A549 (cell line): ENCODE data around the gene ABCC1. TPM values are rescaled to one million over a fixed set of nuclear protein-coding genes. Genes with fewer than 3 reads are reported as not detected.

Experiments used
- ATAC-seq, 2 experiments: fragments of 200-7000 bp in 1 of 2; fragments of >200 bp in 1 of 2; cut with Nextera tagmentation in 1 of 2; cut with Tn5 transposase in 1 of 2; 3 replicates each; pipeline versions ENCODE4 v1.8.0 to v1.9.1; 2018 to 2020; ENCODE audit warnings: mild to moderate bottlenecking in 1 of 2, moderate library complexity in 1 of 2
- CTCF ChIA-PET: fragments of 300-600 bp; sonication (Branson Sonifier 250); formaldehyde crosslinking; extraction: SDS; loops from one replicate; lab custom pipeline; 2021; ENCODE audit warnings: antibody characterized with exemption, inconsistent platforms; lab: Yijun Ruan, JAX
- POLR2A ChIA-PET: fragments of 350-600 bp; formaldehyde crosslinking; extraction: SDS; loops from one replicate; lab custom pipeline; 2021; ENCODE audit warnings: antibody characterized with exemption, inconsistent platforms; lab: Yijun Ruan, JAX
- DNase-seq, 2 experiments: peaks; one replicate each; pipeline versions ENCODE4 v3.0.0 to v3.0.0-alpha.2; 2011 to 2016; ENCODE audit warnings: low read depth in 1 of 2, low spot score in 1 of 2
- FAIRE-seq: peaks from 2 replicates; lab custom pipeline; 2011; peaks lifted over from hg19 to GRCh38; lab: Jason Lieb, UNC
- H3K27ac ChIP-seq, 2 experiments: fragments of >200 bp; sonication (Bioruptor Twin); formaldehyde crosslinking; 3 replicates each; pipeline ENCODE4 v1.5.1; 2016 to 2017
- H3K4me1 ChIP-seq: fragments of >200 bp; sonication (Bioruptor Twin); formaldehyde crosslinking; 3 replicates; pipeline ENCODE4 v1.6.1; 2016
- H3K4me2 ChIP-seq: fragments of >200 bp; sonication (Bioruptor Twin); formaldehyde crosslinking; 3 replicates; pipeline ENCODE4 v1.6.1; 2016
- H3K4me3 ChIP-seq: fragments of >200 bp; sonication (Bioruptor Twin); formaldehyde crosslinking; 3 replicates; pipeline ENCODE4 v1.5.1; 2016
- H3K9me3 ChIP-seq: fragments of >200 bp; sonication (Bioruptor Twin); formaldehyde crosslinking; 3 replicates; pipeline ENCODE4 v1.6.1; 2016
- CBX2 ChIP-seq: fragments of 200-600 bp; sonication (generic); IDR thresholded peaks from 2 replicates; pipeline ENCODE4 v1.6.1; 2016; ENCODE audit warnings: low read depth, mild to moderate bottlenecking, borderline replicate concordance
- EHF ChIP-seq: fragments of 250-450 bp; sonication (Bioruptor Pico); IDR thresholded peaks from 2 replicates; pipeline ENCODE4 v1.5.0; 2020; ENCODE audit warnings: mild to moderate bottlenecking
- EP300 ChIP-seq, 2 experiments: fragments of >200 bp; sonication (Bioruptor Twin); formaldehyde crosslinking; IDR thresholded peaks; 2 replicates in 1 of 2; 3 replicates in 1 of 2; pipeline ENCODE4 v1.6.1; 2016 to 2017
- ESRRA ChIP-seq: fragments of 150-350 bp; IDR thresholded peaks from 2 replicates; pipeline ENCODE4 v1.6.1; 2014; ENCODE audit warnings: mild to moderate bottlenecking, low read length, borderline replicate concordance
- FOSL2 ChIP-seq, 2 experiments: fragments of 450-650 bp in 1 of 2; fragments of >200 bp in 1 of 2; sonication (Bioruptor Twin) in 1 of 2; formaldehyde crosslinking; IDR thresholded peaks; 2 replicates each; pipeline versions ENCODE4 v1.5.0 to v1.6.1; 2016 to 2020; ENCODE audit warnings: mild to moderate bottlenecking in 1 of 2, moderate library complexity in 1 of 2
- GATA3 ChIP-seq: IDR thresholded peaks from 2 replicates; pipeline ENCODE4 v1.6.1; 2012; ENCODE audit warnings: borderline replicate concordance
- HOXA7 ChIP-seq: fragments of 250-450 bp; sonication (Bioruptor Pico); IDR thresholded peaks from 2 replicates; pipeline ENCODE4 v1.5.0; 2020; ENCODE audit warnings: mild to moderate bottlenecking, moderate library complexity
- HOXB5 ChIP-seq: fragments of 250-450 bp; sonication (Bioruptor Pico); IDR thresholded peaks from 2 replicates; pipeline ENCODE4 v1.5.0; 2020; ENCODE audit warnings: mild to moderate bottlenecking, moderate library complexity
- JUN ChIP-seq, 2 experiments: fragments of >200 bp; sonication (Bioruptor Twin); formaldehyde crosslinking; IDR thresholded peaks; 2 replicates in 1 of 2; 3 replicates in 1 of 2; pipeline ENCODE4 v1.6.1; 2016 to 2017
- JUNB ChIP-seq: fragments of >200 bp; sonication (Bioruptor Twin); formaldehyde crosslinking; IDR thresholded peaks from 2 replicates; pipeline ENCODE4 v1.6.1; 2016
- KDM1A ChIP-seq: fragments of 200-600 bp; sonication (generic); IDR thresholded peaks from 2 replicates; pipeline ENCODE4 v1.6.1; 2016; ENCODE audit warnings: low read depth, mild to moderate bottlenecking
- MAFK ChIP-seq: fragments of 450-650 bp; IDR thresholded peaks from 2 replicates; pipeline ENCODE4 v1.6.1; 2014; ENCODE audit not compliant: partially characterized antibody
- PHF8 ChIP-seq: fragments of 200-600 bp; sonication (generic); IDR thresholded peaks from 2 replicates; pipeline ENCODE4 v1.6.1; 2016; ENCODE audit warnings: low read depth, mild to moderate bottlenecking, antibody characterized with exemption, moderate library complexity, borderline replicate concordance
- RAD21 ChIP-seq, 2 experiments: fragments of >200 bp in 1 of 2; sonication (Bioruptor Twin) in 1 of 2; formaldehyde crosslinking in 1 of 2; IDR thresholded peaks in 1 of 2; conservative IDR thresholded peaks in 1 of 2; 2 replicates in 1 of 2; 3 replicates in 1 of 2; pipeline ENCODE4 v1.6.1; 2012 to 2018; ENCODE audit warnings: inconsistent platforms in 1 of 2
- RCOR1 ChIP-seq: fragments of 150-350 bp; IDR thresholded peaks from 2 replicates; pipeline ENCODE4 v1.6.1; 2014; ENCODE audit warnings: antibody characterized with exemption, low read length, low read depth
- RFX5 ChIP-seq: fragments of 450-650 bp; IDR thresholded peaks from 2 replicates; pipeline ENCODE4 v1.7.1; 2014; ENCODE audit warnings: antibody characterized with exemption, mild to moderate bottlenecking, moderate library complexity
- ZFP36 ChIP-seq: fragments of 450-650 bp; IDR thresholded peaks from 2 replicates; pipeline ENCODE4 v1.6.1; 2014; ENCODE audit warnings: borderline replicate concordance; ENCODE audit not compliant: partially characterized antibody
- WGBS: methylation state at CpG from one replicate; pipeline ENCODE4 v1.1.6; 2017; ENCODE audit errors: missing lambda C conversion rate; 5-methylcytosine and 5-hydroxymethylcytosine counted together
- polyA plus RNA-seq, 4 experiments: library from polyadenylated mRNA; depleted of rRNA in 3 of 4; stranded (reverse); fragments of >200 nt; fragmentation: RNase III in 1 of 4; extraction: RNeasy Plus Mini Kit Qiagen cat#74134 plus additional on column Dnase treatment in 1 of 4; gene quantifications; 2 replicates in 3 of 4; 3 replicates in 1 of 4; pipeline ENCODE4 v1.2.3, GENCODE V29; 2011 to 2017
- TF ChIP-seq, protein P1 (sequence below): IDR thresholded peaks from 2 replicates; pipeline ENCODE4 v1.6.1; 2012
- TF ChIP-seq, protein P2 (sequence below): fragments of 250-450 bp; sonication (Bioruptor Pico); IDR thresholded peaks from 2 replicates; pipeline ENCODE4 v1.5.0; 2020; ENCODE audit warnings: low read depth, mild to moderate bottlenecking, moderate library complexity
- TF ChIP-seq, protein P3 (sequence below): fragments of >200 bp; sonication (Bioruptor Twin); formaldehyde crosslinking; IDR thresholded peaks from 3 replicates; pipeline ENCODE4 v1.5.1; 2016

The ABCC1 gene
- polyA plus RNA-seq, 2 of the 4 experiments (the other 2 are of a cell fraction) = 56.5 to 93.8 TPM

DNA sequence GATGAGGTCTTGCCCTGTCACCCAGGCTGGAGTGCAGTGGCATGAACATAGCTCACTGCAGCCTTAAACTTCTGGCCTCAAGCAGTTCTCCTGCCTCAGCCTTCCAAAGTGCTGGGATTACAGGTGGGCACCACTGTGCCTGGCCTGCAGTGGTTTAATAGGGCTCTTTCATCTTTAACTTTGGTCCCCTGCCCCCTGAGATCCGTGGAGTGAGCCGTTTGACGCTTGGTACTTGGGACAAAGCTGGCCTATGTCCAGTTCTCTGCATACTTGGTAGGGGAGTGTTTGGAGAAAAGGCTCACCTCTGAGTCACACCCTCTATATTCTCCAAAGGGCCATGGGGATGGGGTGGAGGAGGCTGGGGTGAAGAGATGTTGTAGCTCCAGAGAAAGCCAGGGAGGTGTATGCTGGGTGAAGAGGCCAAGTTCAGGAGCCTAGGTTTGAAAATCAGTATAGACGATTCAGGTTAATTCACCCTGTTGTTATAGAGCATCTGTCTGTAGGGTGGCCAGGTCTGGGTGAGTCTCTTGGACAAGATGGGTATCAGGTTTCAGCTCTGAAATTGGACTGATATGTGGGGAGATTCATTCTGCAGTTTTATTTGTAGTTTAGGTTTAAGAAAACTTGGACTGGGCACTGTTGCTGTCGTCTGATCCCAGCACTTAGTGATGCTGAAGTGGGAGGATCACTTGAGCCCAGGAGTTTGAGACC lies 17.6 kb downstream of the ABCC1 start:
- ChIA-PET POLR2A (interaction anchor here (0.7 to 2.1 kb wide), 12 partner anchors 9 to 92 kb away, joined by 3 to 13 read pairs (median 6); partner anchors contain the start of gene CEP20), CTCF (interaction anchor here (0.6 to 2.8 kb wide), 13 partner anchors 9 to 201 kb away, joined by 3 to 11 read pairs (median 3); no protein-coding TSS in a partner anchor)
- DNase-seq = peak; percentile 92 to 94
- H3K4me1 ChIP-seq = peaks cover 66% of the 10 kb centered on the region
- H3K4me3 ChIP-seq = no peak overlapping the region
- H3K9me3 ChIP-seq = peaks cover 32% of the 10 kb centered on the region
- WGBS = 3% methylated on average over 5 of the region's 5 CpGs
- TF ChIP-seq EHF (CRISPR knock-in tag) (no peak), EP300 (IDR thresholded peaks at IDR 0.05) (peak in 1 of 2 experiments; percentile 43; a peak in 2 of 5 replicates), CBX2 (no peak), JUN (IDR thresholded peaks at IDR 0.05) (peak; percentile 27 to 54; a peak in 3 of 5 replicates), RAD21 (conservative IDR thresholded peaks at IDR 0.05 in 1 of 2, IDR thresholded peaks at IDR 0.05 in 1 of 2) (peak in 1 of 2 experiments; percentile 26; a peak in 3 of 5 replicates), GATA3 (peak; percentile 48; the same call in 1 of the 2 replicates), HOXB5 (no peak), JUNB (peak; percentile 58; the same call in 1 of the 2 replicates), FOSL2 (IDR thresholded peaks at IDR 0.05) (no peak), FOSL2 (CRISPR knock-in tag; IDR thresholded peaks at IDR 0.05) (peak; percentile 86), KDM1A (no peak), PHF8 (no peak), ESRRA (no peak), ZFP36 (no peak), RFX5 (no peak), HOXA7 (CRISPR knock-in tag) (no peak)
- TF ChIP-seq, protein P1, sequence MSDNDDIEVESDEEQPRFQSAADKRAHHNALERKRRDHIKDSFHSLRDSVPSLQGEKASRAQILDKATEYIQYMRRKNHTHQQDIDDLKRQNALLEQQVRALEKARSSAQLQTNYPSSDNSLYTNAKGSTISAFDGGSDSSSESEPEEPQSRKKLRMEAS = peak; percentile 43; the same call in 1 of the 2 replicates
- TF ChIP-seq, protein P2, sequence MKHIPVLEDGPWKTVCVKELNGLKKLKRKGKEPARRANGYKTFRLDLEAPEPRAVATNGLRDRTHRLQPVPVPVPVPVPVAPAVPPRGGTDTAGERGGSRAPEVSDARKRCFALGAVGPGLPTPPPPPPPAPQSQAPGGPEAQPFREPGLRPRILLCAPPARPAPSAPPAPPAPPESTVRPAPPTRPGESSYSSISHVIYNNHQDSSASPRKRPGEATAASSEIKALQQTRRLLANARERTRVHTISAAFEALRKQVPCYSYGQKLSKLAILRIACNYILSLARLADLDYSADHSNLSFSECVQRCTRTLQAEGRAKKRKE (CRISPR knock-in tag) = no peak
- TF ChIP-seq, protein P3, sequence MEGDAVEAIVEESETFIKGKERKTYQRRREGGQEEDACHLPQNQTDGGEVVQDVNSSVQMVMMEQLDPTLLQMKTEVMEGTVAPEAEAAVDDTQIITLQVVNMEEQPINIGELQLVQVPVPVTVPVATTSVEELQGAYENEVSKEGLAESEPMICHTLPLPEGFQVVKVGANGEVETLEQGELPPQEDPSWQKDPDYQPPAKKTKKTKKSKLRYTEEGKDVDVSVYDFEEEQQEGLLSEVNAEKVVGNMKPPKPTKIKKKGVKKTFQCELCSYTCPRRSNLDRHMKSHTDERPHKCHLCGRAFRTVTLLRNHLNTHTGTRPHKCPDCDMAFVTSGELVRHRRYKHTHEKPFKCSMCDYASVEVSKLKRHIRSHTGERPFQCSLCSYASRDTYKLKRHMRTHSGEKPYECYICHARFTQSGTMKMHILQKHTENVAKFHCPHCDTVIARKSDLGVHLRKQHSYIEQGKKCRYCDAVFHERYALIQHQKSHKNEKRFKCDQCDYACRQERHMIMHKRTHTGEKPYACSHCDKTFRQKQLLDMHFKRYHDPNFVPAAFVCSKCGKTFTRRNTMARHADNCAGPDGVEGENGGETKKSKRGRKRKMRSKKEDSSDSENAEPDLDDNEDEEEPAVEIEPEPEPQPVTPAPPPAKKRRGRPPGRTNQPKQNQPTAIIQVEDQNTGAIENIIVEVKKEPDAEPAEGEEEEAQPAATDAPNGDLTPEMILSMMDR = no peak
- H3K4me2 ChIP-seq = peak overlapping the region; percentile 80
- ATAC-seq = peak; percentile 92 to 99
- peak overlapping the region; percentile 81 to 95 for H3K27ac ChIP-seq
- no peak for FAIRE-seq

DNA sequence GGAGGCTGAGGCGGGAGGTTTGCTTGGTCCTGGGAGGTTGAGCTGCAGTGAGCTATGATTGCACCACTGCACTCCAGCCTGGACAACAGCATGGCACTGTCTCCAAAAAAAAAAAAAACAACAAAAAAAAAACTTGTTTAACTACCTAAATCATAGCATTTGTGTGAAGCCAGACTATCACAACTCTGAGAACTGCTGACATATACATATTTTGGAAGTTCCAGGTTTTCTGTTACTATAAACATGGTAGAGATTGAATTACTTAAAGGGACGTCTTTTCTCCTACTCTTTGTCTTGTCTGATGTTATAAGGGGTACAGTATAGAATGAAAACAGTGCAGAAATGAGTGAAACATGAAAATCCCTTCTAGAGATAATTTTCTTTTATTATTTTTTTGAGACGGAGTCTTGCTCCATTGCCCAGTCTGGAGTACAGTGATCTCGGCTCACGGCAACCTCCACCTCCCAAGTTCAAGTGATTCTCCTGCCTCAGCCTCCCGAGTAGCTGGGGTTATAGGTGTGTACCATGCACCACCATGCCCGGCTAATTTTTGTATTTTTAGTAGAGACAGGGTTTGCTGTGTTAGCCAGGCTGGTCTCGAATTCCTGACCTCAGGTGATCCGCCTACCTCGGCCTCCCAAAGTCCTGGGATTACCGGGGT lies 18.4 kb downstream of the ABCC1 start:
- Histone ChIP-seq H3K4me1 (peaks cover 58% of the 10 kb centered on the region), H3K4me3 (no peak overlapping the region), H3K27ac (peak overlapping the region; percentile 81 to 95)
- ChIA-PET CTCF (interaction anchor here (1.1 to 1.9 kb wide), 7 partner anchors 9 to 104 kb away, joined by 3 to 8 read pairs (median 5); no protein-coding TSS in a partner anchor), POLR2A (interaction anchor here (0.7 to 2.1 kb wide), 9 partner anchors 10 to 88 kb away, joined by 3 to 13 read pairs (median 6); partner anchors contain the start of gene CEP20)
- FAIRE-seq (no peak), ATAC-seq (no peak)
- TF ChIP-seq MAFK = peak; percentile 97
- no peak for TF ChIP-seq RCOR1
- no peak for TF ChIP-seq ESRRA
- TF ChIP-seq, all 56 proteins: peak for 1
- 87% methylated on average over 11 of the region's 11 CpGs for WGBS
- Histone ChIP-seq H3K9me3 (peaks cover 33% of the 10 kb centered on the region), H3K4me2 (peak overlapping the region; percentile 80; the same call in 2 of the 3 replicates)
- no peak for DNase-seq
